LoVo (cell line): ENCODE data around the gene SLC39A11.

Source experiments
- DNase-seq: peaks from one replicate; pipeline ENCODE4 v3.0.0-alpha.2; 2016; ENCODE audit warnings: low spot score

The SLC39A11 gene

GRCh38 chr17:72684405-72685020, 408.0 kb downstream of the SLC39A11 start:
- DNase-seq, result no peak

DNA sequence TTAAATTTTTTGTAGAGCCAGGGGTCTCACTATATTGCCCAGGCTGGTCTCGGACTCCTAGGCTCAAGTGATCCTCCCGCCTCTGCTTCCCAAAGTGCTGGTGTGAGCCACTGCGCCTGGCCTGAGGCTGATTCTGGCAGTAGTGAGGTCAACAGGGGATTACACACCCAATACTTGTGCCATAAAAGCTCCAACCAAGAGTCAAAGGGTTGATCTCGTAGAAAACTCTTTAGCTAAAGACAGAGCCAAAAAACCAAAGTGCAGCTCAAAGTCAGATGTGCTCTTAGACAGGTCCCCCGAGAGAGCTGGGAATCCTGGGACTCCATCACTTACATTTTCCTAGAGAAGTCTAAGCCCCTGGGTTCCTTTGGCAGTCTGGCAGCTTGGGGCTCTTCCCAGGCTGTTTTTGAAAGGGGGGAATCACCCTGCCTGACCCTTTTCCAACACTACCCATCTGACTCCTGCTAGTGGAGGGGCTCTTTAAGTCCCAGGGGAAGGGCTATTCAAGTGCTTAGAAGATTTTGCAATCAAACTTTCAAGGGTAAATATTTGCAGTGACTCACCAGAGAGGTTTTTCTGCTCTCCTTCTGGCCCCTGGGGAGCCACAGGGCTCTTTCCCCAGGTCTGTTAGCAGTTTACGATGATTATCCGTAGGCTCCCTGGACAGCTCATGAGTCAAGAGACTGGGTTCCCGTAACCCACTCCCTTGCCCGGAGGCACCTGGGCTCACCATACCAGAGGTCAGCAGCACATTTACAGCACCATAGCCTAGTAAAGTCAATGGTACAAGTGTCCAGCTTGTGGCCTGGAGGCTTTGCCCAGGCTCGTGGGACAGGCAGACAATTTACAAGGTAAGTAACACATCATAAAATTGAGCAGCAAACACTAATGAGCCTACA, 408.7 kb downstream of the SLC39A11 start:
- DNase-seq, result peak; percentile 94

GRCh38 chr17:72682605-72683004, 409.9 kb downstream of the SLC39A11 start:
- peak; percentile 55 for DNase-seq

GRCh38 chr17:72681844-72682243, 410.6 kb downstream of the SLC39A11 start:
- no peak for DNase-seq

DNA sequence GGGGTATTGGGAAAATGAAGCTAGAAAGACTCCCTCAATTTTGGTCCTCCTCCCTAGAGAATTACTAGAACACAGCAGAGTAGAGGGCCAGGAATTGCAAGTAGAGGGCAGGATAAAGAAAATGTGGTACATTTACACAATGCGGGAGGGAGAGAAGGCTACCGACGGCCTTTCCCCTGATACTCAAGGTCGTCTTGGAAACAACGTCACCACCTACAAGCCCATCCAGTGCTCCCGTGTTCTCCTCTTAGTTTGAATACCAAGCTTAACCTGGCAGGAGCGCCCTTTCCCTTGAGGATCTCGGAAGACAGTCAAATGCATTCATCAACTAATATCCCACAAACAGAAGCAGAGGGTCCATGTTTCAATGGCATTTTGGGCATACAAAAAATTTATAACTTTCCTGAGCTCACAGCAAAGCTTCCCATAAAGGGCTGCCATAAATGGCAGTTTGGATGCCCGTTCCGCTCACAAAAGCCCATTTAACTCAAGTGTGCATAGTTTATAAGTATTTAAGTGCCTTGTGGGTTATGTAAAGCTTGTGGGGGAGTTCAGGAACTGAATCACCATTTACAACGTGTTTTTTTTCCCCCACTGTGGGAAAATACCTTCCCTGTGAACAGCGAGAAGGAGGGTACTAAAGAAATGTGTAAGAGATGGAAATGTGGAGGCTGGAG, 414.6 kb downstream of the SLC39A11 start:
- DNase-seq, result no peak

- no peak for DNase-seq
These were observed 415.4 kb downstream of the SLC39A11 start for GRCh38 chr17:72677108-72677507.

GRCh38 chr17:72672729-72673128, 419.8 kb downstream of the SLC39A11 start:
- DNase-seq, result no peak

- no peak for DNase-seq
These were observed 421.5 kb downstream of the SLC39A11 start for GRCh38 chr17:72671016-72671415.

- no peak for DNase-seq
These were observed 425.1 kb downstream of the SLC39A11 start for GRCh38 chr17:72667096-72668063.

DNA sequence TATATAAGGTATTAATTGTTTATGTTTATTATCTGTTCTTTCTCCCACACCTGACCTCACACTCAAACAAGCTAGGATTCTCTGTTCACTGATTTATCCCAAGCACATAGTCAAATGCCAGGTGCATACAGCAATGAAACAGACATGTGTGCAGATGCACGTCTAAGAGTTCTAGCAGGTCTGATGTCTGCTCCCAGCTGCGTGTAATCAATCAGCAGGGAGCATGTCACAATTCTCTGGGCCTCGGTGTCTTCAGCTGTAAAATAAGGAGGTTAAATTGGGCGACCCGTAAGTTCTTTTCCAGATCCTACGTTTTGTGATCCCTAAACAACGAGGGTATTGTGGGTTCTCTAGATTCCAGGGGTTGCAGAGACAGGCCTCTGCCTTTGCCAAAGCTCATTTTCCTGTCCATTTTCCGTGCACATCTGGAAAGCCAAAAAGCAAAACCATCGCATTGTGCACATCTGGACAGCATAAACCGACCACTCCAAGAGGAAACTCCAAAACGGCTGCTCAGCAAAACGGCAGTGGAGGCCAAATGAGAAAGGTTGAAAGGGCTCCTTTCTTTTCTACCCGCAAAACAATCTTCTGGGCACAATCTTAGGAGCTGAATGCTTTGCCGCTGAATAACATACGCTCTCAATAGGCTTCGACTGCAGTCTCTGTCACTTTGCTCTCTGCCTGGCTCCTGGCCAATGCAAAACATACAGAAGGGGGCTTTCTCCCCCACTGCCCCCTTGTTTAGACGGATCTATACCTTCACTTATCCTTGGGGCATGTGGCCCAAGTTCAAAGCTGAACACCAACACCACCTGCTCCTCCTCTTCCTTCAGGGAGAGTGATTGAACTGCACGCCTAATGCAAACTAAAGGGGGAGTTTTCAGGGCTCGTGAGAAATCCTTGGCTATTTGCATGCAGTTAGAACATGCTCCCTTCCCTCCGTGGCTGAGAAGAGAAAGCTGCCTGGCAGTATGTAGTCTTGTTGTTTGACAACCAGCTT, 426.3 kb downstream of the SLC39A11 start:
- no peak for DNase-seq

DNA sequence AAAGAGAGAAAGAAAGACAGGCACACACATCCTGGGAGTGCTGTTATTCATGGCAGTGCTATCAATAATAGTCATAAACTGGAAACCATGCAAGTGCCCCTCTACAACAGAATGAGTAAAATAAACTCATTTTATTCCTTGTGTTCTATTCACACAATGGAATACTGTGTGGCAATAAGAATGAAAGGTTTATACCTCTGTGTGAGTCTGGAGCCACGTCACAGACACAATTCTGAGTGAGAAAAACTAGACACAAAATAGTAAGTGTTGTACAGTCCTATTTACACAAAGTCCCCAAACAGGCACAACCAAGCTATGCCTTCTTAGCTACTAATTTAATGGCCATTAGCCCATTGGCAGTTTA, 429.7 kb downstream of the SLC39A11 start:
- DNase-seq, result no peak

DNA sequence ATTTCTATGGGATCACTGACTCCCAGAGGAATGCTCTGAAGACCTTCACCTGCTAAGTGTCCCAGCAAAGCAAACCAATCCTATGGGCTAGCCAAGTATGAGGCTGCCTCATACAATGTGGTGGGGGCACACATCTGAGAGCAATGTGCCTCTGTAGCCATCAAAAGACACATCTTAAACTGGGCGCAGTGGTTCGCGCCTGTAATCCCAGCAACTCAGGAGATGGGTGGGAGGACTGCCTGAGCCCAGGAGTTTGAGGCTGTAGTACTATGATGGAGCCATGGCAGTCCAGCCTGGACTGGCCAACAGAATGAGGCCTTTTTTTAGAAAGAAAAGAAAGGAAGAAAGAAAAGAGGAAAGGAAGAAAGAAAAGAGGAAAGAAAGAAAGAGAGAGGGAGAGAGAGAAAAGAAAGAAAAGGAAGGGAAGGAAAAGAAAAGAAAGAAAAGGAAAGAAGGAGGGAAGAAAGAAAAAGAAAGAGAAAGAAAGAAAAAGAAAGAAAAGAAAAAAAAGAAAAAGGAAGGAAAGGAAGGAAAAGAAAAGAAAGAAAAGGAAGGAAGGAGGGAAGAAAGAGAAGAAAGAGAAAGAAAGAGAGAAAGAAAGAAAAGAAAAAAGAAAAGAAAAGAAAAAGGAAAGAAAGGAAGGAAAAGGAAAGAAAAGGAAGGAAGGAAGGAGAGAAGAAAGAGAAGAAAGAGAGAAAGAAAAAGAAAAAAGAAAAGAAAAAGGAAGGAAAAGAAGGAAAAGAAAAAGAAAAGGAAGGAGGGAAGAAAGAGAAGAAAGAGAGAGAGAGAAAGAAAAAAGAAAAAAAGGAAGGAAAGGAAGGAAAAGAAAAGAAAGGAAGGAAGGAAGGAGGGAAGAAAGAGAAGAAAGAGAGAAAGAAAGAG, 430.3 kb downstream of the SLC39A11 start:
- DNase-seq, result no peak

- DNase-seq, result peak; percentile 91
These were observed 431.2 kb downstream of the SLC39A11 start for GRCh38 chr17:72661116-72661944.

DNA sequence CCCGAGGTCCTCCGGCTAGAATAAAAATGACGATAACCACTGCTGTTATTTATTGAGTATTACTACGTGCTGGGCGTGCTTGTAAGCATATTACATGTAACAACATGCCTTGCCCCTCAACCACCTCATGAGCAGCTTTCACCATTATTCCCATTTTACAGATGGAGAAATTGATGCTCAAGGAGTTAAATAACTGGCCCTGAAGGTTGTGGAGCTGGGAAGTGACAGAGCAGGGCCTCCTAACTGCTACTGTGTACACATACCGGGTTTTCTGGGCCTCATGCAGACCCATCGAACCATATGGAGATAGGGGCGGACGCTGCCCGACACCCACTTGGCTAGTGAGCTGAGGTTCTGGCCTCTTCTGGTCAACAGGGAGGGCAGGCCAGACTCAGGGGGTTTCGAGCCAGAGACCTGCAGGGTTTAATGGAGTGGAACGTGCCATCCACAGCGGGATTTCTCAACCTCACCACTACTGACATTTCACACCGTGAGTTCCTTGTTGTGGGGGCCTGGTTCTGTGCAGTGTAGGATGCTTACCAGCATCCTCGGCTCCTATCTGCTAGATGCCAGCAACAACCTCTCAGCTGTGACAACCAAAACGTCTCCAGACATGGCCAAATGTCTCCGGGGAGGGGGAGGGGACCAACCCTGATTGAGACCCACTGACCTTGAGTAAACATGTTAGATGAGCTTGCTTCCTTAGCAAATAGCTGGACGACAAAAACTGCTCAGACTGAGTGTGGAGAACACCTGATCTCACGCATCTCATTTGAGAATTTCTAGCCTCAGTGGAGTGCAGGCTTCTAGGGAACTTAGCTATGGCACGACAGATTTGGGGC, 432.0 kb downstream of the SLC39A11 start:
- DNase-seq, result no peak

- DNase-seq, result no peak
These were observed 432.7 kb downstream of the SLC39A11 start for GRCh38 chr17:72659811-72660210.

DNA sequence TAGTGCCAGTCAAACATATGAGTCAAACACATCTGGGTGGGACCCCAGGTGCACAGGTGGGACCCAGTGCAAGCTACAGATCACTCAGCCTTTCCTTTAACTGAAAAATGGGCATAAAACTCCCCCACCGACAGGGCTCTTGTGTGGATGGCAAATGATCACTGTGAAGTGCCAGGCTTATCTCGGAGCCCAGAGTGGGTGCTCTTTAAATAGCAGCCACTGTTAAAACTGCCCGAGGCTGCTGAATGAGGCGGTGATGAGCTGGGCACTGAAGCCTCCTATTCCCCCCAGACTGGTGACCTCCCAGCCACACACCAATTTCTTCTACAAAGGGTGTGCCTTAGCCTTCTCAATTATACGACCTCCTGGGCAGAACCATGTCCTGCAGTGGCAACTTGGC, 433.8 kb downstream of the SLC39A11 start:
- no peak for DNase-seq

DNA sequence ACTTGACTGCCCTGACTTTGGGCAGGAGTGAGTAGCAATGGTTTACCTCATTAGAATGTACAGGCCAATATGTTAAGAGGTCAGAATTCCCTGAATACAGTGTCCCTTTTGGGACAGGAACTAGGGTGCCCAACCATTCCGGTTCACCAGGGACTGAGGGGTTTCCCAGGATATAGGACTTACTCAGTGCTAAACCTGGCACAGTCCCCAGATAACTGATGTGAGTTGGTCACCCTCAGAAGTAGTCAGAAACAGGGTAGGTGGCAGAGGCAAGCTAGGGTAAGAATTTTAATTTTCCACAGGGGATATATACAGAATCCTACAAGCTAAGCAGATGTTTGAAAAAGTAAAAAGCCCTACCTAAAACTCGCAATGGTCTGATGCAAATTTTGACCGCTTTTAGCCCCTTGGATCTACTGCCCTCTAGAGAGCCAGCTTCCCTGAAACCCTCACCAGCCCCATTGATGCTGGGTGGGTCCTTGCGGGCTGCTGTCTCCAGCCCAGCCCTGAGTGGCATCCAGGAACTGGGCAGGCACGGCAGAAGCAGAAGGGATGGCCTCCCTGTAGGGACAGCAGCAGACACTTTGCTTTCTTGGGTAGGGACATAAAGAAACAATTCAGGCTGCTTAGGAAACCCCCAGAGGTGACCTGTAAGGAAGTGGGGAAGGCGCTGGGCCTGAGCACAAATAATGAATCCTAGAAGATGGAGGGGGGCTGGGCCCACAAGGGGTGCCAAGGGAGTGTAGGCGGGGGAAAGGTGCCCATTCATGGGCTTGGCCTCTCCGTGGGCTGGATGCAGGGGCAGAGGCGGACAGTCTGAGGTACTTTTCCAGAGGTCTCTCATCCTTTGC, 434.8 kb downstream of the SLC39A11 start:
- no peak for DNase-seq
